GM21529 (cell line): ENCODE measurements around the gene AP2B1.
A peak's percentile ranks its signal among the peaks of the same experiment; 100 is the strongest.
"Not testable (repeated sequence)": the region's sequence is repeated elsewhere in the genome, so short reads cannot be mapped to it uniquely, and the experiment has no call there.

ENCODE experiments used
- ATAC-seq: cut with Tn5 transposase; IDR thresholded peaks from one replicate; pipeline ENCODE4 v1.9.1; 2021; ENCODE audit not compliant: unreplicated experiment

The AP2B1 gene

GRCh38 chr17:35575759-35576158 is 11.4 kb upstream of the AP2B1 start:
- ATAC-seq, result no peak

- ATAC-seq, result no peak
These were observed 9.3 kb upstream of the AP2B1 start for GRCh38 chr17:35577830-35578196.

GRCh38 chr17:35578197-35578928 is 8.8 kb upstream of the AP2B1 start, which contains the start of gene PEX12:
PEX12 (minus strand) TSS chr17:35578571; CDS start chr17:35578021, 550 bp downstream.
- ATAC-seq, result peak; percentile 87

DNA sequence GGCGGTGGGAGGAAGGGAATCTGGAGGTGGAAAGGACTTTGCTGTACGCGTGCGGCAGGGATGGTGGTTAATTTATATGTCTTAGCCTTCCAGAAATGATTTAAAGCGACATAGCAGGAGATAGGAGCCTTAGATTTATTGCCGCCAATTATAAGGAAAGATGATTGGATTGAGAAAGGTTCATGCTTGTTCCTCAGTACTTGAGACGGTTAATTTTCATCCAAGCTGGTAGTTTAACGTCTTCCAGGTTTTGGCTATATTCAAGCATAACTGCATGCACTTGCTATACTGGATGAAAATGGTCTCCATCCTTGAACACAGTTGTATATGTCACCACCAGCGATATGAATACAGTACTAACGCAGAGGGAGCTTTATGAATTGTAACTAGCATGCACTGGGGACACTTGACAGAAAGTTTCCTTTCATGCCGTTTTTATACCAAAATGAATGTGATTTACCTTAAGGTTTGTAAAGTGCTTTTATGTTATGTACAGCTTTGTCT is 8.1 kb upstream of the AP2B1 start:
- ATAC-seq, result no peak

GRCh38 chr17:35584061-35584460 is 3.1 kb upstream of the AP2B1 start:
- ATAC-seq, result no peak

DNA sequence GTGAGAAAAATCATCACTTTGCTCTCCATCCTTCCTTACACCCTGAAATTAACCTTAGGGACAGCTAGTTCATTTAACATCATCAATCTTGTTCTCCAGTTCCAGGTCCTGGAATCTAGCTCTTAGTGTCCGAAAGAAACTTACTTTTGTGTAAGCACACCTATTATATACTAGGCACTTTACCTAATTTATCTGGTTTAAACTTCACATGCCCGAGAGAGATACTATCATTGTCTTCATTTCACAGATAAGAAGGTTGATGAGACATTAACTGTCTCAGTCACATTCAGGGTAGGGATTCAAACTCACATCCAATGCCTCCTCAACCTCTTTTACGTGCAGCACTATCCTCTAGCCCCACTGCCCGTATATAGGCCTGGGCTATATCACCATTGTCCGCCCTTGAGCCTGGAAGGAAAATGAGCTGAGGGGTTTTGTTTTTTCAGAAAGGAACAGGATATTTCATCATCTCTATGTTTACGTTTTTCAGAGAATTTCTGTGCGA is 501 bp upstream of the AP2B1 start:
- ATAC-seq, result no peak

DNA sequence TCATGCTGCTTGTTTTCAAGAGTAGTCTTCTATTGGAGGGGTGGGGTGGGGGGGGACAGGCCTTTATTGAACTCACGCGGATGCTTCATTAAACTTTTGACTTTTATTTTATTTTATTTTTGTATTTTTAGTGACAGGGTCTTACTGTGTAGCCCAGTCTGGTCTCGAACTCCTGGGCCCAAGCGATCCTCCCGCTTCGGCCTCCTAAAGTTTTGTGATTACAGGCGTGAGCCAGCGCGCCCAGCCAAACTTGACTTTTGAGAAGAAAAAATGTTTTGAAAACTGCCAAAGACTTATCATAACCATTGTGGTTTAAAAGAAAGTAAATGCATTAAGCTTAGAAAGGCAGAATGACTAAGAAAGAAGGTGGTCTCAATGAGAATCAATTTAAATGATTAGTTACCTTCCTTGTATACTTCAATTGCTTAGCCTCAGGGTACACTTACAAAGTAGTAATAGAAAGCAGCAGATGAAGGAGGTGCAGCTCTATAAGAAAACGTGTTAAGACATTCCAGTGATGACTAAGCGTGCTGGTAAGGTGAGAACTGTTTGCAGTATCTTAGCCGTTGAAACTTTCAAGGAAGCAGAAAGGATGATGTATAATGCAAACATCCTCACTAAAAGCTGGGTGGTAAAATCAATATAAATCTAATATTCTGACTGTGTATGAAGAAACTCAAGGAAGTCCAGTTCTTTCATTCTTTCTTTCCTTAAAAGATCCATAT is 1.2 kb downstream of the AP2B1 start:
- ATAC-seq, result no peak

DNA sequence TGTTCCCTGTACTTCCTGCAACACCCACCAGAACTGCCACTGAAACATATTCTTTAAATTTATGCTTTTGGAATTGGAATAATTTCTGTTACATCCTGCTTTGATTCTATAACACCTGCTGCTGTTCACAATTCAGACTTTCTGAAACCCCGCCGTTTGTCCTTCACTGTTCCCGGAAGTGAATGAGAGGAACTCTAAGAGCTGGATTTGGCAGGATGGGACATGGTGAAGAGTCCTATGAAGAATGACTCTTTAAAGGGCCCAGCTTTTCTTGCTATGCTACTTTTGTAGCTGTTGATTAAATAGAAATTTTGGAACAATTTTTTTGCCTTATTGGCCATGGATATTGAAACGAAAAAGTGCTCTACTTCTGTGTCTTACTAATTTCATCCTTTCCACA is 8.9 kb downstream of the AP2B1 start:
- no peak for ATAC-seq

DNA sequence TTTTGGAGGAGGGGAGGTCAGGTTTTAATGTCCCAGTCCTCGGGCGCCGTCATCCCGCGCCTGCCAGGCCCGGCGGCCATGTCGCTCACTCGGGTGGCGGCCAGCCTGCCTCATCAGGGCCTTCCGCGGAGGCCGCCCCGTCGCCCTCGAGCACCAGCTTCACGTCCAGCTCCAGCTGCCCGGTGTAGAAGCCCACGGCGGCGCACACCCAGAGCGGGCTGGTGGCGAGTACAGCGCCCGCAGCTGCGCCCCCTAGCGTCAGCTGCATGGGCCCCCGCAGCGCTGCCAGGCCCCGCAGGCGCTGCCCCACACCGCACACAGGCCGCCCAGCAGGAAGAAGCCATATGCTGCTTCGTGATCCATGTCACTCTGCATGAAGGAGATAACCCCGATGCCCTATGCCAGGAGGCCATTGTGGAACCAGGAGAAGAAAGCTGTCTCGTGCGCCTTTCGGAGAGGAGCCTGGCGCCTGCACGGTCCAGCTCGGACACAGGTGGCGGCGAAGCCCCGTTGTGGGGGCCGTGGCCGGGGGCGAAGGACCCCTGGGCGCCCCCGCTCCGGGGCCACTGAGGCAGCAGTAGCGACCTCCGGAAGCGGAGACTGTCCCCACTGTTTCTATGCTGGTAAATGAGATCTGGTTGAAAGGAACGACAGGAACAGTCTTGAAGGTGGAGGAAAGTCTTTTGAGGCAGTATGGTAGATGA is 9.6 kb downstream of the AP2B1 start:
- no peak for ATAC-seq

DNA sequence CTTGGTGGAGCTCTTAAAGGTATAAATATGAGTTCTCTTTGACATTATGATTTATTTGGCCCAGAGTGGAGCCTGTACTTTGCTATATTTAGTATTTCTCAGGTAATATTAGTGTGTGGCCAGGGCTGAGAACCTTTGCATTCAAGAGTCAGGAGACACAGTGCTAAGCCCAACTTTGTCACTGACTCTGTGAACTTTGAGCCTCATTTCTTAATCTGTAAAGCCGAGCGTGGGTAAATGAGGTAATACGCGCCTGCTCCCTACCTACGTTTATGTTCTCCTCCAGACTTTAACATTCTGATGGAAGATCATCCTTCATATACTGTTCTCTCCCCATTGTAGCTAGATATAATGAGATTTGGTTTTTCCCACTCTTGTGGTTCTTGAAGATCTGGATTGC is 10.5 kb downstream of the AP2B1 start:
- ATAC-seq, result no peak

DNA sequence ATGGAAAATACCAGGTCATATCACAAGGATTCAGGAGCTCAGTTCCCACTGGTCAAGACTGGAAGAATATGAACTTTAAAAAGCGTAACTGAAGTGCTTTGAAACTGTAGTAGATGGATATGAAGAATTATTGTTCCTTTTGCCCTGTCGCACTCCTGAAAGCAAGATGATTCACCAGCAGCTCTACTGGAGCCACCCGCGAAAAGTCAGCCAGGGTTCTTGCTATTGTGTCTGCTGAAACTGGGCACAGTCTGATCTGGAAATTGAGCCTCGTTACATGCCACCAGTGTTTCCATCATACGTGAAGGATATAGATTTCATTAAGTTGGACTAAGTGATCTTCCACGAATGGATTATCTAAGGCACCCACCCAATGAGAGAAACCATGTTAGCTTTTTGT is 16.6 kb downstream of the AP2B1 start:
- ATAC-seq, result no peak

DNA sequence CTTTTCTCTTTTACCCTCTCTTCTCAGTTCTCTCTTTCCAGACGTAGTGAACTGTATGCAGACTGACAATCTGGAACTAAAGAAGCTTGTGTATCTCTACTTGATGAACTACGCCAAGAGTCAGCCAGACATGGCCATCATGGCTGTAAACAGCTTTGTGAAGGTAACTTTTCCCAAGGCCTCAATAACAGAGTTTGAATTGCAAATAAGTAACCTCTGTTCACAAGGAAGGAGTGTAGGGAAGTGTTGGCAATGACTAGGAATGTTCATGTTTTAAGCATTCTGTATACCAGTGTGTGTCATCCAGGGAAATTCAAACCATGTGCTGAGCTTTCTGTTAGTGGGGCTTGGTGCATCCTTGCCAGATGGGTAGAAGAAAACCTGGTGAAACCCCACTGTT is 18.6 kb downstream of the AP2B1 start:
- ATAC-seq, result no peak

- ATAC-seq, result no peak
These were observed 20.2 kb downstream of the AP2B1 start for GRCh38 chr17:35607239-35607847.

DNA sequence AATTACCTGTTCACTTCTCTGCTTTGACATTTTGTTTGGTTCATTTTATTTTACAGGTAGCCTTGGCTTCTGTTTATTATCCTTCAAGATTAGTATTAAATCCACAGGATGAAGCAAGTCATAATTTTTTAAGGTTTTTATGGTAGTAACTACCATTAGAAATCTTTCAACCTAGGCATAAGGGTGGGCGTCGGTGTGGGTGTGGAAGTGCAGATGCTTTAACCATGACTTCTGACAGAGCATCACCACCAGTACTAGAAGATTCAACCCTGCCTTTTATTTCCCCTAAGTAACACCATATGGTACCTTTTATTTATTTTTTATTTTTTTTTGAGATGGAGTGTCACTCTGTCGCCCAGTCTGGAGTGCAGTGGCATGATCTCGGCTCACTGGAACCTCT is 22.7 kb downstream of the AP2B1 start:
- no peak for ATAC-seq

DNA sequence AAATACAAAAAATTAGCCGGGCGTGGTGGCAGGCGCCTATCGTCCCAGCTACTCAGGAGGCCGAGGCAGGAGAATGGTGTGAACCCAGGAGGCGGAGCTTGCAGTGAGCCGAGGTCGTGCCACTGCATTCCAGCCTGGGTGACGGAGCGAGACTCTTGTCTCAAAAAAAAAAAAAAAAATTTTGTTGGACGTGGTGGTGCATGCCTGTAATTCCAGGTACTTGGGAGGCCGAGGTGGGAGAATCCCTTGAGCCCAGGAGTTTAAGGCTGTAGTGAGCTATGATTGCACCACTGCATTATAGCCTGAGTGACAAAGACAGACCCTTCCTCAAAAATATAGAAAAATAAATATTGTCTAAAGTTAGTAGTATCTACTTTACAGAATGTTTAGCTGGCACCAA is 23.6 kb downstream of the AP2B1 start:
- not testable (repeated sequence) for ATAC-seq

- ATAC-seq, result no peak
These were observed 25.9 kb downstream of the AP2B1 start for GRCh38 chr17:35612924-35613521.

DNA sequence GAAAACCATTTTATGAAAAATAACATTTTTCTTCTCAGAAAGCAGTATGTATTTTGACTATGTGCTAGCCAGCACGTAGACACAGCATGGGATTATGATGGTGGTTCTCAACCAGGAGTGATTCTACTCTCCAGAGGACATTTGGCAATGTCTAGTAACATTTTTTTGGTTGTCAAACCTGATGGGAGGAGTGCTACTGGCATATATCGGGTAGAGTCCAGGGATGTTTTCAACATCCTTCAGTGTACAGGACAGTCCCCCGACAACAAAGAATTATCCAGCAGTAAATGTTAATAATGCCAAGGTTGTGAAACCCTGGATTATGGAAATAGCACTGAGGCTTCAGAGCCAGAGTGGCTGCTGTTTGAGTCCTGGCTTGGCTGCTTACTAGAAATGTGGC is 27.7 kb downstream of the AP2B1 start:
- no peak for ATAC-seq

GRCh38 chr17:35616536-35616935 is 29.4 kb downstream of the AP2B1 start:
- ATAC-seq, result no peak

DNA sequence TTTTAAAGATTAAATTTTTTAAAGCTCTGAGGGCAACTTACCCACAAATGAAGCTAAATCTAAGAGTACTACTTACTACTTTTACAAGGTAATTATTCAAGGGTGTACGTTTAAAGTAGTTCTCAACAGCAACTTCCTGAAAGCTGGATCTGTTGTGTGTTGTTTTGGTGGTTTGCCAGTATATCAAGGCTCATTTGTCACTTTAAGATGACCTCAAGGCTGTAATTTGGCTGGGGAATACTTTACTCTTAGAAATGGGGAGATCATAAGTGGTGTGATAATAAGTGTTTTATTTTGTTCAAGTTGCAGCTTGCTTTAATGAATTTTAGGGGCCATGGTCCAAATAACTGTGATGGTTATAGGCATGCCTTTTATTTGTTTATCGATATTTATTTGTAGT is 30.4 kb downstream of the AP2B1 start:
- no peak for ATAC-seq

DNA sequence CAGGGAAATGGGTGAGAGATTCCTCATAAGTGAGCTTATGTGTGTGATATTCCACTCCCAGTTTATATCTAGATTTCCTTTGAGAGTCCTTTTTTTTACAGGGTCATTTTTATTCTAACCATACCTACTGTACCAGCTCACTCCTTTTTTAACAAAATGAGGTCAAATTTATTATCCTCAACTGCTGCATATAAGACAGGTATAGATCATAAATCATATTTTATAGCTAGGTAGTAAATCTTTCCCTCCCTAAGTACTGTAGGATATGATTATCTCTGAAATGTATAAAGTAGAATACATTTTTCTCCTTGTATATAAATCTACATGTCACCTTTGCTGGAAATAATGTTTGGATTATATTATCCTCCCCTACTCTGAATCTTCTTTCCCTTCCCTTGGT is 31.5 kb downstream of the AP2B1 start:
- ATAC-seq, result no peak

DNA sequence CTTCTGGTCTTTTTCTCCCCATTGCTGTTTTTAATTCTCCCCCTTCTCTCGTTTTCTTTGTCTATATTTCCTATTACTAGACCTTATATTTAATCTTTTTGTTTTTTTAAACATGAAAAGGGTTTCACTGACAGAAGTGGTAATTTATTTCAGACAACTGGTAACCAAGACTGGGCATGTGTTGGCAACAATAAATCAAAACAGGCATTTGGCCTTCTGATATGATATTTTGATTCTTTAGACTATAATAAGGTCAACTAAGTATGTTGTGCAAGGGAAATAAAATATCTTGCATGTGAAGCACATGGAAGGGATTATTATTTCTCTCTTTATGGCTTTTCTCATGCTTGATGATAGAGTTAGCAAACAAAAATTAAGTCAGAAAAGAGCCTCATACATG is 34.6 kb downstream of the AP2B1 start:
- ATAC-seq, result no peak
